ENCODE results near the gene ATF6. TPM values are rescaled to one million over a fixed set of nuclear protein-coding genes. Genes with fewer than 3 reads are reported as not detected.

Gene ATF6
- total RNA-seq, 1 donor from 2014 or later, result 25.3 TPM

DNA sequence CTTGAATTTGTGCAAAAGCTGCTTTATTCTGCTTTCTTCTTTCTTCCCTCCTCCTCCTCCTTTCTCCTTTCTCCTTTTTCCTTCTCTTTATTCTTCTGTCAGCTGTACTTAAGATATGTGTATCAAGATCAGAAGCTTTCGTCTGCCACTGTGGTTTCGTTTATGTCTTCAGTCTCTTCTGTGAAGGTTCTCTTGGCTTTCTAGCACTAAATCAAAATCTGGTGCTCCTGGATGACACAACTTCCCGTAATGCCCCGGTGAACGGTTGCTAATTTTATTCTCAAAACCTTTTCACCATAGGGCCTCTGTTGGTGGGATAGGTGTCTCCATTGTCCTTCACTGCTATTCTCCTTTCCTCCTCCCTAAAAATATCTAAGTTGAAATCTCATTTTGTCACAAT lies 5.0 kb downstream of the ATF6 start:
- no peaks in the 10 kb centered on the region for H3K36me3 ChIP-seq (ENCODE audit: control insufficient read depth, insufficient read depth, low read length)
- FAIRE-seq (no peak), DNase-seq (ENCODE audit: low read depth) (no peak)
- H3K4me3 ChIP-seq (ENCODE audit: low read depth, low read length), result no peak overlapping the region
- no peaks in the 10 kb centered on the region for H3K27me3 ChIP-seq (ENCODE audit: control insufficient read depth, insufficient read depth, low read length)
- TF ChIP-seq, protein P1, sequence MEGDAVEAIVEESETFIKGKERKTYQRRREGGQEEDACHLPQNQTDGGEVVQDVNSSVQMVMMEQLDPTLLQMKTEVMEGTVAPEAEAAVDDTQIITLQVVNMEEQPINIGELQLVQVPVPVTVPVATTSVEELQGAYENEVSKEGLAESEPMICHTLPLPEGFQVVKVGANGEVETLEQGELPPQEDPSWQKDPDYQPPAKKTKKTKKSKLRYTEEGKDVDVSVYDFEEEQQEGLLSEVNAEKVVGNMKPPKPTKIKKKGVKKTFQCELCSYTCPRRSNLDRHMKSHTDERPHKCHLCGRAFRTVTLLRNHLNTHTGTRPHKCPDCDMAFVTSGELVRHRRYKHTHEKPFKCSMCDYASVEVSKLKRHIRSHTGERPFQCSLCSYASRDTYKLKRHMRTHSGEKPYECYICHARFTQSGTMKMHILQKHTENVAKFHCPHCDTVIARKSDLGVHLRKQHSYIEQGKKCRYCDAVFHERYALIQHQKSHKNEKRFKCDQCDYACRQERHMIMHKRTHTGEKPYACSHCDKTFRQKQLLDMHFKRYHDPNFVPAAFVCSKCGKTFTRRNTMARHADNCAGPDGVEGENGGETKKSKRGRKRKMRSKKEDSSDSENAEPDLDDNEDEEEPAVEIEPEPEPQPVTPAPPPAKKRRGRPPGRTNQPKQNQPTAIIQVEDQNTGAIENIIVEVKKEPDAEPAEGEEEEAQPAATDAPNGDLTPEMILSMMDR (IDR thresholded peaks at IDR 0.05; ENCODE audit: insufficient read depth, low read length, severe bottlenecking), result no peak

DNA sequence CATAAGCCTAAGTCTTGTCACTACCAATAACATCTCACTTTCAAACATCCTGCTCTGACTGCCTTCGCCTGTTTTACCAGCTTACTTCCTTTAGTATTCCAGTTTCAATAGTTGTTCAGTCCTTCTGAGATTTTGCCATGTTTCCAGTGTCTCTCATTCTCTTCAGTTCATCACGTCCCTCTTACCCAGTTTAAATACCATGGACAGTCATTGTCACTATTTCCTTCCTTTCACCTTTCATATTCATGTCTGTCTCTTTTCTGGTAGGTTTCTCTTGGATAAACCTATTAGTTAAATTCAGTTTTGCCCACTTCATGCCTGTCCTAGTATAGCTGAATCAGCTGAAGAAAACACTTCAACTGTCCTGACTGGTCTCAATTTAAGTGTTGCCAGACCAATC lies 5.9 kb downstream of the ATF6 start:
- no peak for FAIRE-seq
- no peak for DNase-seq (ENCODE audit: low read depth)
- H3K4me3 ChIP-seq (ENCODE audit: low read depth, low read length), result no peak overlapping the region
- TF ChIP-seq, protein P1 (IDR thresholded peaks at IDR 0.05; ENCODE audit: insufficient read depth, low read length, severe bottlenecking), result no peak
- H3K36me3 ChIP-seq (ENCODE audit: control insufficient read depth, insufficient read depth, low read length), result no peaks in the 10 kb centered on the region
- no peaks in the 10 kb centered on the region for H3K27me3 ChIP-seq (ENCODE audit: control insufficient read depth, insufficient read depth, low read length)

DNA sequence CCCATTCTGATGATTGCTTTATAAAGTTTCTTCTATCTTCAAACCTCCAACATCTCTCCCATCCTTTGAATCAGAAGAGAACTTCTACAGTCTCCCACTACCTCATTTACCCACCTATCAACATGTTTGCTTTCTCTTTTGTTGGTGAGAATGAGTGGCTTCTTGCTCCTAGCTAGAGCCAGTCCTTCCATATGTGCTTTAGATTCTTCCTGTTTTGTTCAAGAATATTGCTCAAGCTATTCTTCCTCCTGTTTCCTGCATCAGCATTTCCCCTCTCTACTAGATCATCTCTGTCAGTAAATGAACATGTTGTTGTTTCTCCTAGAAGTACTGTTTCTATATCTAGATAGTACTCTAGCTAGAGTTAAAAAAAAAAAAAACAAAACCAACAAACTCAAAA lies 6.3 kb downstream of the ATF6 start:
- TF ChIP-seq, protein P1 (IDR thresholded peaks at IDR 0.05; ENCODE audit: insufficient read depth, low read length, severe bottlenecking), result no peak
- no peak for DNase-seq (ENCODE audit: low read depth)
- Histone ChIP-seq H3K27me3 (ENCODE audit: control insufficient read depth, insufficient read depth, low read length) (no peaks in the 10 kb centered on the region), H3K36me3 (ENCODE audit: control insufficient read depth, insufficient read depth, low read length) (no peaks in the 10 kb centered on the region), H3K4me3 (ENCODE audit: low read depth, low read length) (no peak overlapping the region)
- FAIRE-seq, result no peak

DNA sequence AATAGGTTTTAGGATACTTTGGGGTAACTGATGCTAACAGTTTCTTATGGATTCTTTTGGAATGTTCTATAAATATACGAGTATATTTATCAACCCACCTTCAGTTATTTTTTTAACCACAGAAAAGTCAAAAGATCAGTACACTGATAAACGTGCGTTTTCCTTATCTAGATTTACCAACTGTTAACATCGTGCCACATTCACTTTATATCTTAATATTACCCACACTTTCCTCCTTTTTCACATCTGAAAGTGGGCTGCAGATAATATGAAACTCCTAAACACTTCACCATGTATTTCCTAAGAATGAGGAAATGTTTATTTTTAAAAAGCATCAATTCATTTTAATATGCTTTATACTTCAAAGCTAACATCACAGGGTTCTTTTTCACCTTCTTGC lies 7.7 kb downstream of the ATF6 start:
- FAIRE-seq (no peak), DNase-seq (ENCODE audit: low read depth) (no peak)
- H3K36me3 ChIP-seq (ENCODE audit: control insufficient read depth, insufficient read depth, low read length), result no peaks in the 10 kb centered on the region

DNA sequence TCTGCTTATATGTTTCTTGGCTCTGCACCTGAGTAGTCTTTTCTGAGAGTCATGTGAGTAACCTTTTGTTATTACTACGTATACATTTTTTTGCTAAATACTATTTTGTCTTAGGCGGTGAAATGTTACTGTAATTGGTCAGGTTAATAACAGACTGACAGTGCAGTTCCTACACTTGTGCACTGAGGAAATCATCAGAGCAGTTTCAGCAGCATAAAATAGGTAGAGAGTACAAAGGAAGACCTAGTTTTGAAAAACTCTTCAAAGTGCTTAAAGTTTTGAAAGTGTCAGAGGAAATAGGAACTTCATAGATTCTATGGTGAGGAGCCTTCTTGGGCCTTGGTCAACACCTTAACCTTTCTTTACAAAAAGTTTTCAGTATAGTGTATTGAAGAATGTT lies 11.1 kb downstream of the ATF6 start:
- Histone ChIP-seq H3K36me3 (ENCODE audit: control insufficient read depth, insufficient read depth, low read length) (no peaks in the 10 kb centered on the region), H3K4me3 (ENCODE audit: low read depth, low read length) (no peak overlapping the region), H3K27me3 (ENCODE audit: control insufficient read depth, insufficient read depth, low read length) (no peaks in the 10 kb centered on the region)
- TF ChIP-seq, protein P1 (IDR thresholded peaks at IDR 0.05; ENCODE audit: insufficient read depth, low read length, severe bottlenecking), result no peak
- FAIRE-seq (no peak), DNase-seq (ENCODE audit: low read depth) (no peak)

More for the DNA sequence above, 7.7 kb downstream of the ATF6 start:
- H3K27me3 ChIP-seq (ENCODE audit: control insufficient read depth, insufficient read depth, low read length), result no peaks in the 10 kb centered on the region
- H3K4me3 ChIP-seq (ENCODE audit: low read depth, low read length), result no peak overlapping the region
- TF ChIP-seq, protein P1 (IDR thresholded peaks at IDR 0.05; ENCODE audit: insufficient read depth, low read length, severe bottlenecking), result no peak

DNA sequence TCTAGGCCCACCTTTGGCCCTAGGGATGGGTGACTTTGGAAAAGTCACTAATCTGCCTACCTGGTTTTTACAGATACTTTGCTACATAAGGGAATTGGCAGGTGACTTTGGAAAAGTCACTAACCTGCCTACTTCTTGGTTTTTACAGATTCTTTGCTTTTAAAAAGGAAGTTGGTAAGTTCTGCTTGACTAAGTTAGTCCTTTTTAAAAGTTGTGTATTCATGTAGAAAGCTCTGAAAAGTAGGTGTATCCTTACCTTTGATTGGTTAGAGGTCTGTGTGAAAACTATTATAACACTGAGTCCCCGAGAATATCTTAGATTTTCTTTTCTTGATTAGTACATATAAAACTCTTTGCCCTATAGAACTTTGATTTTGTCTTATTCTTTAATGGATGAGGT lies 12.4 kb downstream of the ATF6 start:
- no peak for DNase-seq (ENCODE audit: low read depth)
- Histone ChIP-seq H3K27me3 (ENCODE audit: control insufficient read depth, insufficient read depth, low read length) (no peaks in the 10 kb centered on the region), H3K4me3 (ENCODE audit: low read depth, low read length) (no peak overlapping the region), H3K36me3 (ENCODE audit: control insufficient read depth, insufficient read depth, low read length) (no peaks in the 10 kb centered on the region)
- TF ChIP-seq, protein P1 (IDR thresholded peaks at IDR 0.05; ENCODE audit: insufficient read depth, low read length, severe bottlenecking), result no peak
- no peak for FAIRE-seq
